SK-N-SH (cell line): ENCODE results near the gene REV1. TPM values are rescaled to one million over a fixed set of nuclear protein-coding genes. Genes with fewer than 3 reads are reported as not detected.

Source experiments
- CTCF ChIA-PET: fragments of 300-600, 350-600 bp; formaldehyde crosslinking; extraction: SDS; loops from one replicate; lab custom pipeline; 2021; lab: Yijun Ruan, JAX
- POLR2A ChIA-PET: fragments of 350-600 bp; sonication (Branson Sonifier 250); formaldehyde crosslinking; extraction: SDS; loops from one replicate; lab custom pipeline; 2020; ENCODE audit warnings: antibody characterized with exemption, inconsistent platforms; lab: Yijun Ruan, JAX
- DNase-seq: peaks from one replicate; pipeline ENCODE4 v3.0.0; 2012
- H2AFZ ChIP-seq: fragments of 200-600 bp; sonication (generic); 2 replicates; pipeline ENCODE4 v1.8.1; 2016; ENCODE audit warnings: antibody characterized with exemption, mild to moderate bottlenecking, low read depth
- H3F3A ChIP-seq: fragments of 200-600 bp; sonication (generic); replicated peaks from 2 replicates; pipeline ENCODE3; 2016; ENCODE audit warnings: antibody characterized with exemption, mild to moderate bottlenecking; ENCODE audit not compliant: insufficient read depth
- H3K27ac ChIP-seq, 2 experiments: fragments of 200-500 bp in 1 of 2; fragments of 200-600 bp in 1 of 2; sonication (Bioruptor generic) in 1 of 2; sonication (generic), shearing (Covaris generic) in 1 of 2; 2 replicates each; pipeline versions ENCODE4 v1.5.1 to v1.6.1; 2014 to 2016; ENCODE audit warnings: low read depth in 2 of 2, inconsistent platforms in 1 of 2, low read length in 1 of 2, mild to moderate bottlenecking in 1 of 2, mixed read lengths in 1 of 2
- H3K27me3 ChIP-seq: fragments of 200-600 bp; sonication (generic), shearing (Covaris generic); 2 replicates; pipeline ENCODE4 v1.6.1; 2016; ENCODE audit warnings: mixed run types; ENCODE audit not compliant: insufficient read depth
- H3K36me3 ChIP-seq, 2 experiments: fragments of 200-500 bp in 1 of 2; fragments of 200-600 bp in 1 of 2; sonication (Bioruptor generic) in 1 of 2; sonication (generic) in 1 of 2; replicated peaks in 1 of 2; 2 replicates each; pipeline versions ENCODE3 to v1.5.1; 2014 to 2016; ENCODE audit warnings: low read length in 1 of 2, mild to moderate bottlenecking in 1 of 2; ENCODE audit not compliant: insufficient read depth in 2 of 2, control insufficient read depth in 1 of 2
- H3K4me1 ChIP-seq, 2 experiments: fragments of 200-500 bp in 1 of 2; fragments of 200-600 bp in 1 of 2; sonication (Bioruptor generic) in 1 of 2; sonication (generic), shearing (Covaris generic) in 1 of 2; 2 replicates each; pipeline versions ENCODE4 v1.5.1 to v1.6.1; 2014 to 2016; ENCODE audit warnings: low read depth in 1 of 2, low read length in 1 of 2, mixed run types in 1 of 2; ENCODE audit not compliant: insufficient read depth in 2 of 2, control insufficient read depth in 1 of 2
- H3K4me2 ChIP-seq: fragments of 200-600 bp; sonication (generic), shearing (Covaris generic); 2 replicates; pipeline ENCODE4 v1.6.1; 2017; ENCODE audit warnings: mixed run types
- H3K4me3 ChIP-seq, 2 experiments: fragments of 200-500 bp in 1 of 2; fragments of 200-600 bp in 1 of 2; sonication (Bioruptor generic) in 1 of 2; sonication (generic), shearing (Covaris generic) in 1 of 2; 2 replicates each; pipeline versions ENCODE4 v1.5.1 to v1.8.1; 2014 to 2016; ENCODE audit warnings: low read depth in 2 of 2, inconsistent platforms in 1 of 2, low read length in 1 of 2, mild to moderate bottlenecking in 1 of 2, mixed read lengths in 1 of 2, moderate library complexity in 1 of 2
- H3K79me2 ChIP-seq: fragments of 200-600 bp; sonication (generic); 2 replicates; pipeline ENCODE4 v1.8.1; 2017; ENCODE audit warnings: mild to moderate bottlenecking; ENCODE audit not compliant: insufficient read depth
- H3K9ac ChIP-seq: fragments of 200-600 bp; sonication (generic); 2 replicates; pipeline ENCODE4 v1.6.1; 2017; ENCODE audit warnings: mixed run types
- H3K9me2 ChIP-seq: fragments of 200-600 bp; sonication (generic); 2 replicates; pipeline ENCODE4 v1.6.1; 2017; ENCODE audit warnings: mixed run types
- H3K9me3 ChIP-seq: fragments of 200-600 bp; sonication (generic); 2 replicates; pipeline ENCODE4 v1.6.1; 2017; ENCODE audit warnings: mixed run types, mild to moderate bottlenecking, moderate library complexity
- H4K20me1 ChIP-seq: fragments of 200-600 bp; sonication (generic); 2 replicates; pipeline ENCODE4 v1.6.1; 2017; ENCODE audit warnings: mild to moderate bottlenecking, mixed run types; ENCODE audit not compliant: insufficient read depth
- ELF1 ChIP-seq: IDR thresholded peaks from 2 replicates; pipeline ENCODE4 v1.4.0; 2012
- EZH2phosphoT487 ChIP-seq: fragments of 200-600 bp; sonication (generic); IDR thresholded peaks from 2 replicates; pipeline ENCODE4 v1.6.1; 2017; ENCODE audit warnings: low read depth, mixed run types, mild to moderate bottlenecking, antibody characterized with exemption, moderate library complexity, borderline replicate concordance
- FOXJ3 ChIP-seq: sonication (generic); formaldehyde crosslinking; IDR thresholded peaks from 2 replicates; pipeline ENCODE4 v1.5.1; 2020; ENCODE audit warnings: mild to moderate bottlenecking, missing genetic modification reagents
- GABPA ChIP-seq: IDR thresholded peaks from 2 replicates; pipeline ENCODE4 v1.4.0; 2012; ENCODE audit warnings: low read depth, mild to moderate bottlenecking
- GATA2 ChIP-seq: sonication (generic); formaldehyde crosslinking; IDR thresholded peaks from 2 replicates; pipeline ENCODE4 v1.5.0; 2020; ENCODE audit warnings: mild to moderate bottlenecking, missing genetic modification reagents
- JUND ChIP-seq: IDR thresholded peaks from 2 replicates; pipeline ENCODE4 v1.4.0; 2012
- MAX ChIP-seq: IDR thresholded peaks from 2 replicates; pipeline ENCODE4 v1.4.0; 2012; ENCODE audit warnings: low read depth
- MEF2A ChIP-seq: IDR thresholded peaks from 2 replicates; pipeline ENCODE4 v1.4.0; 2012; ENCODE audit warnings: low read depth, borderline replicate concordance
- MXI1 ChIP-seq: IDR thresholded peaks from 2 replicates; pipeline ENCODE4 v1.6.1; 2012; ENCODE audit warnings: mild to moderate bottlenecking, low read depth, low read length, improper control_type of control experiment
- NRF1 ChIP-seq: IDR thresholded peaks from 2 replicates; pipeline ENCODE4 v1.6.1; 2012; ENCODE audit warnings: low read depth, mild to moderate bottlenecking, low read length
- POLR2AphosphoS5 ChIP-seq: IDR thresholded peaks from 2 replicates; pipeline ENCODE4 v1.6.1; 2012; ENCODE audit warnings: low read depth, low read length
- RAD21 ChIP-seq: IDR thresholded peaks from 2 replicates; pipeline ENCODE4 v1.6.1; 2012; ENCODE audit warnings: mild to moderate bottlenecking, low read length
- RFX5 ChIP-seq: IDR thresholded peaks from 2 replicates; pipeline ENCODE4 v1.6.1; 2012; ENCODE audit warnings: mild to moderate bottlenecking, improper control_type of control experiment, low read length
- RXRA ChIP-seq: IDR thresholded peaks from 2 replicates; pipeline ENCODE4 v1.4.0; 2012; ENCODE audit warnings: low read depth, mild to moderate bottlenecking, borderline replicate concordance
- SIN3A ChIP-seq: IDR thresholded peaks from 2 replicates; pipeline ENCODE4 v1.6.1; 2012; ENCODE audit warnings: low read depth, mild to moderate bottlenecking, low read length, moderate library complexity, borderline replicate concordance
- SMC3 ChIP-seq: IDR thresholded peaks from 2 replicates; pipeline ENCODE4 v1.6.1; 2012; ENCODE audit warnings: low read depth, low read length, improper control_type of control experiment
- TEAD4 ChIP-seq: IDR thresholded peaks from 2 replicates; pipeline ENCODE4 v1.4.0; 2012; ENCODE audit warnings: mild to moderate bottlenecking, borderline replicate concordance; ENCODE audit not compliant: insufficient read depth
- YY1 ChIP-seq: IDR thresholded peaks from 2 replicates; pipeline ENCODE4 v1.4.0; 2012; ENCODE audit warnings: low read depth, mild to moderate bottlenecking
- WGBS: methylation state at CpG from one replicate; pipeline ENCODE4 v1.1.6; 2017; ENCODE audit warnings: low lambda C conversion rate; 5-methylcytosine and 5-hydroxymethylcytosine counted together
- polyA plus RNA-seq, 3 experiments: library from polyadenylated mRNA; depleted of rRNA; stranded (reverse); fragments of >200 nt; gene quantifications; 2 replicates each; pipeline ENCODE4 v1.2.3, GENCODE V29; 2012
- TF ChIP-seq, protein P1 (sequence below): IDR thresholded peaks from 2 replicates; pipeline ENCODE4 v1.4.0; 2012; ENCODE audit warnings: low read depth, borderline replicate concordance
- TF ChIP-seq, protein P2 (sequence below): IDR thresholded peaks from 2 replicates; pipeline ENCODE4; 2012
- TF ChIP-seq, protein P3 (sequence below): fragments of 150-350 bp; IDR thresholded peaks from 2 replicates; pipeline ENCODE4 v1.6.1; 2017; ENCODE audit warnings: antibody characterized with exemption, low read length, low read depth, borderline replicate concordance
- TF ChIP-seq, protein P4 (sequence below): fragments of 200-600 bp; sonication (generic); IDR thresholded peaks from 2 replicates; pipeline ENCODE4 v1.6.1; 2017; ENCODE audit warnings: antibody characterized with exemption, mild to moderate bottlenecking, moderate library complexity

The REV1 gene
- polyA plus RNA-seq, 1 of the 3 experiments (the other 2 are of a cell fraction) = 15.9 TPM

DNA sequence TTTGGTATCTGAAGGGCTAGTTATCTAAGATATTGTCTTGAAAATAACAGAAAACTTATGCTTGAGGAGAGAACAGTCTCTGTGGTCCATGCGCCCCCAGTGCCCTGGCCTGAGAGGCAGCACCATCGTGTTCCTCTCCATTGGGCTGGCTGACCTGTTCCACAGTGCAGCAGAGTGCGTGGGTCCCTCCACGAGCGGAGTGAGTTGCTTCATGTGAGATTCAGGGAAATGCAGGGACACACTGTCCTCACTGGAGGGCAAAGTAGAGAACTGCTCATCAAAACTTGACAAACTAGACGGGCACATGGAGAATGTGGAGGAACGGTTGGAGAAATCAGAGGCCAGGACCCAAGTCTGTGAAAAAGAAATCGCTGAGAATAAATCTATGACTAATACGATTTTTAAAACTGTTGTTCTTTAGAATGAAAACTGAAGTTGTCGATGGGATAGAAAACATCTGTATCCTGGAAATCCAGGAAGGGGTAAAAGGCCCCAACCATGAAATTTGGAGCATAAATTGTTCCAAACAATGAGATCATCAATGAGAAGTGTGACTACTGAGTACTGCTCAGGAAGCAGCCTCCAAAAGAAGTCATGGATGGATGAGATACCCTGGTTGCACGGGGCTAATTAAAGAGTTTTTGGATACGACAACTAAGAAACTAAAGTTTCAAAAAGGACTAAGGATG lies 58.1 kb downstream of the REV1 start:
- H3K27ac ChIP-seq = no peak overlapping the region
- H3F3A ChIP-seq = no peaks in the 10 kb centered on the region
- H4K20me1 ChIP-seq = no peaks in the 10 kb centered on the region
- no peaks in the 10 kb centered on the region for H3K9me3 ChIP-seq
- H3K9ac ChIP-seq = no peak overlapping the region
- H3K9me2 ChIP-seq = no peaks in the 10 kb centered on the region
- TF ChIP-seq TEAD4 (no peak), MAX (no peak), JUND (no peak), MXI1 (no peak), RFX5 (no peak), YY1 (no peak), GABPA (no peak), POLR2AphosphoS5 (no peak), RXRA (no peak), SMC3 (no peak), EZH2phosphoT487 (no peak), RAD21 (no peak)
- no peaks in the 10 kb centered on the region for H3K4me1 ChIP-seq
- H2AFZ ChIP-seq = no peak overlapping the region
- no peak for DNase-seq
- peaks cover 17% of the 10 kb centered on the region; the same call in 1 of the 2 replicates for H3K79me2 ChIP-seq
- ChIA-PET POLR2A (no interaction called here), CTCF (no interaction called here)
- no peaks in the 10 kb centered on the region for H3K27me3 ChIP-seq
- peaks cover 58 to 75% of the 10 kb centered on the region in 2 experiments for H3K36me3 ChIP-seq
- no peak overlapping the region for H3K4me3 ChIP-seq
- H3K4me2 ChIP-seq = no peak overlapping the region
- 93% methylated on average over 12 of the region's 12 CpGs for WGBS

GRCh38 chr2:99430614-99431291 lies 59.1 kb downstream of the REV1 start:
- WGBS = 92% methylated on average over 4 of the region's 4 CpGs

More at GRCh38 chr2:99430614-99431291, 59.1 kb downstream of the REV1 start:
- H3K36me3 ChIP-seq = peaks cover 58 to 69% of the 10 kb centered on the region in 2 experiments
- H3K4me3 ChIP-seq = no peak overlapping the region
- no peaks in the 10 kb centered on the region for H3K27me3 ChIP-seq
- H3K4me2 ChIP-seq = no peak overlapping the region
- H3K9me3 ChIP-seq = no peaks in the 10 kb centered on the region
- no peaks in the 10 kb centered on the region for H3K9me2 ChIP-seq
- no peaks in the 10 kb centered on the region for H3F3A ChIP-seq
- DNase-seq = no peak
- CTCF ChIA-PET = interaction anchor here (0.6 to 1.6 kb wide), 3 partner anchors 20 to 94 kb away, joined by 3 to 4 read pairs (median 4); partner anchors contain the start of gene EIF5B
- POLR2A ChIA-PET = no interaction called here
- H3K27ac ChIP-seq = no peak overlapping the region; a peak in 1 of 4 replicates
- H3K79me2 ChIP-seq = peaks cover 12% of the 10 kb centered on the region; the same call in 1 of the 2 replicates
- no peak overlapping the region for H2AFZ ChIP-seq
- no peak overlapping the region for H3K9ac ChIP-seq
- TF ChIP-seq, protein P1, sequence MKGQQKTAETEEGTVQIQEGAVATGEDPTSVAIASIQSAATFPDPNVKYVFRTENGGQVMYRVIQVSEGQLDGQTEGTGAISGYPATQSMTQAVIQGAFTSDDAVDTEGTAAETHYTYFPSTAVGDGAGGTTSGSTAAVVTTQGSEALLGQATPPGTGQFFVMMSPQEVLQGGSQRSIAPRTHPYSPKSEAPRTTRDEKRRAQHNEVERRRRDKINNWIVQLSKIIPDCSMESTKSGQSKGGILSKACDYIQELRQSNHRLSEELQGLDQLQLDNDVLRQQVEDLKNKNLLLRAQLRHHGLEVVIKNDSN = no peak
- no peak for TF ChIP-seq RXRA
- TF ChIP-seq, protein P2, sequence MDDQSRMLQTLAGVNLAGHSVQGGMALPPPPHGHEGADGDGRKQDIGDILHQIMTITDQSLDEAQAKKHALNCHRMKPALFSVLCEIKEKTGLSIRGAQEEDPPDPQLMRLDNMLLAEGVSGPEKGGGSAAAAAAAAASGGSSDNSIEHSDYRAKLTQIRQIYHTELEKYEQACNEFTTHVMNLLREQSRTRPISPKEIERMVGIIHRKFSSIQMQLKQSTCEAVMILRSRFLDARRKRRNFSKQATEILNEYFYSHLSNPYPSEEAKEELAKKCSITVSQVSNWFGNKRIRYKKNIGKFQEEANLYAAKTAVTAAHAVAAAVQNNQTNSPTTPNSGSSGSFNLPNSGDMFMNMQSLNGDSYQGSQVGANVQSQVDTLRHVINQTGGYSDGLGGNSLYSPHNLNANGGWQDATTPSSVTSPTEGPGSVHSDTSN = no peak
- no peak for TF ChIP-seq SIN3A
- TF ChIP-seq, protein P3, sequence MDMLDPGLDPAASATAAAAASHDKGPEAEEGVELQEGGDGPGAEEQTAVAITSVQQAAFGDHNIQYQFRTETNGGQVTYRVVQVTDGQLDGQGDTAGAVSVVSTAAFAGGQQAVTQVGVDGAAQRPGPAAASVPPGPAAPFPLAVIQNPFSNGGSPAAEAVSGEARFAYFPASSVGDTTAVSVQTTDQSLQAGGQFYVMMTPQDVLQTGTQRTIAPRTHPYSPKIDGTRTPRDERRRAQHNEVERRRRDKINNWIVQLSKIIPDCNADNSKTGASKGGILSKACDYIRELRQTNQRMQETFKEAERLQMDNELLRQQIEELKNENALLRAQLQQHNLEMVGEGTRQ = no peak
- TF ChIP-seq GATA2 = no peak
- TF ChIP-seq, protein P4, sequence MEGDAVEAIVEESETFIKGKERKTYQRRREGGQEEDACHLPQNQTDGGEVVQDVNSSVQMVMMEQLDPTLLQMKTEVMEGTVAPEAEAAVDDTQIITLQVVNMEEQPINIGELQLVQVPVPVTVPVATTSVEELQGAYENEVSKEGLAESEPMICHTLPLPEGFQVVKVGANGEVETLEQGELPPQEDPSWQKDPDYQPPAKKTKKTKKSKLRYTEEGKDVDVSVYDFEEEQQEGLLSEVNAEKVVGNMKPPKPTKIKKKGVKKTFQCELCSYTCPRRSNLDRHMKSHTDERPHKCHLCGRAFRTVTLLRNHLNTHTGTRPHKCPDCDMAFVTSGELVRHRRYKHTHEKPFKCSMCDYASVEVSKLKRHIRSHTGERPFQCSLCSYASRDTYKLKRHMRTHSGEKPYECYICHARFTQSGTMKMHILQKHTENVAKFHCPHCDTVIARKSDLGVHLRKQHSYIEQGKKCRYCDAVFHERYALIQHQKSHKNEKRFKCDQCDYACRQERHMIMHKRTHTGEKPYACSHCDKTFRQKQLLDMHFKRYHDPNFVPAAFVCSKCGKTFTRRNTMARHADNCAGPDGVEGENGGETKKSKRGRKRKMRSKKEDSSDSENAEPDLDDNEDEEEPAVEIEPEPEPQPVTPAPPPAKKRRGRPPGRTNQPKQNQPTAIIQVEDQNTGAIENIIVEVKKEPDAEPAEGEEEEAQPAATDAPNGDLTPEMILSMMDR = no peak
- TF ChIP-seq FOXJ3 (CRISPR knock-in tag) = no peak
- no peak for TF ChIP-seq ELF1
- TF ChIP-seq MEF2A = no peak
- no peak for TF ChIP-seq NRF1
- no peaks in the 10 kb centered on the region for H4K20me1 ChIP-seq
- H3K4me1 ChIP-seq = no peaks in the 10 kb centered on the region
